GM10248 (cell line): Measurements from ENCODE around the gene CACFD1.

Experiments
- CTCF ChIA-PET: fragments of 300-600 bp; sonication (Branson Sonifier 250); formaldehyde crosslinking; extraction: SDS; loops from one replicate; lab custom pipeline; 2021; ENCODE audit warnings: antibody characterized with exemption; lab: Yijun Ruan, JAX
- POLR2A ChIA-PET: fragments of 350-650 bp; sonication (Branson Sonifier 250); formaldehyde crosslinking; extraction: SDS; loops from one replicate; lab custom pipeline; 2020; ENCODE audit warnings: antibody characterized with exemption; lab: Yijun Ruan, JAX
- DNase-seq: peaks from one replicate; pipeline ENCODE4 v3.0.0; 2012; ENCODE audit errors: extremely low spot score
- CTCF ChIP-seq: IDR thresholded peaks from 2 replicates; pipeline ENCODE4 v1.5.1; 2012; ENCODE audit warnings: mild to moderate bottlenecking, low read depth; ENCODE audit errors: extremely low read depth, missing control alignments, control extremely low read depth

CACFD1 gene

GRCh38 chr9:133458643-133459312, 1.0 kb upstream of the CACFD1 start:
- TF ChIP-seq CTCF, result no peak
- POLR2A ChIA-PET, result interaction anchor here (0.7 to 1.5 kb wide), 3 partner anchors 15 to 87 kb away, joined by 4 to 5 read pairs (median 4); no protein-coding TSS in a partner anchor
- DNase-seq, result no peak
- CTCF ChIA-PET, result interaction anchor here (1.5 kb wide), 2 partner anchors 28 to 34 kb away, joined by 3 to 7 read pairs; no protein-coding TSS in a partner anchor

GRCh38 chr9:133460405-133461175, 812 bp downstream of the CACFD1 start:
- POLR2A ChIA-PET, result interaction anchor here (1.5 kb wide), 1 partner anchor 89 kb away, joined by 5 read pairs; no protein-coding TSS in a partner anchor
- peak; percentile 69 for DNase-seq
- no peak for TF ChIP-seq CTCF

GRCh38 chr9:133461975-133462374, 2.2 kb downstream of the CACFD1 start:
- peak; percentile 17 for TF ChIP-seq CTCF
- DNase-seq, result no peak
- ChIA-PET POLR2A (no interaction called here), CTCF (interaction anchor here (1.3 to 1.7 kb wide), 3 partner anchors 16 to 25 kb away, joined by 3 to 5 read pairs (median 4); no protein-coding TSS in a partner anchor)

More at GRCh38 chr9:133460405-133461175, 812 bp downstream of the CACFD1 start:
- CTCF ChIA-PET, result interaction anchor here (0.9 to 1.7 kb wide), 5 partner anchors 18 to 30 kb away, joined by 3 to 5 read pairs (median 3); partner anchors contain the start of gene SLC2A6

GRCh38 chr9:133463234-133463863, 3.6 kb downstream of the CACFD1 start:
- POLR2A ChIA-PET, result no interaction called here

GRCh38 chr9:133463864-133464615, 4.3 kb downstream of the CACFD1 start:
- ChIA-PET CTCF (no interaction called here), POLR2A (no interaction called here)
- no peak for DNase-seq
- TF ChIP-seq CTCF, result no peak

More at GRCh38 chr9:133463234-133463863, 3.6 kb downstream of the CACFD1 start:
- TF ChIP-seq CTCF, result peak; percentile 25
- CTCF ChIA-PET, result interaction anchor here (1.3 kb wide), 1 partner anchor 15 kb away, joined by 4 read pairs; no protein-coding TSS in a partner anchor
- DNase-seq, result no peak
